Left kidney (tissue), 2 donors: ENCODE results near the gene FLT4. TPM values are rescaled to one million over a fixed set of nuclear protein-coding genes. Genes with fewer than 3 reads are reported as not detected.

Source experiments
- DNase-seq: peaks from one replicate; pipeline ENCODE4 v3.0.0-alpha.2; 2013
- polyA plus RNA-seq: library from polyadenylated mRNA; unstranded; fragments of 120-200 nt; gene quantifications from one replicate; pipeline ENCODE4 v1.2.1, GENCODE V29; 2013; ENCODE audit not compliant: insufficient read length

The FLT4 gene
- polyA plus RNA-seq, 1 donor = 23.6 TPM

DNA sequence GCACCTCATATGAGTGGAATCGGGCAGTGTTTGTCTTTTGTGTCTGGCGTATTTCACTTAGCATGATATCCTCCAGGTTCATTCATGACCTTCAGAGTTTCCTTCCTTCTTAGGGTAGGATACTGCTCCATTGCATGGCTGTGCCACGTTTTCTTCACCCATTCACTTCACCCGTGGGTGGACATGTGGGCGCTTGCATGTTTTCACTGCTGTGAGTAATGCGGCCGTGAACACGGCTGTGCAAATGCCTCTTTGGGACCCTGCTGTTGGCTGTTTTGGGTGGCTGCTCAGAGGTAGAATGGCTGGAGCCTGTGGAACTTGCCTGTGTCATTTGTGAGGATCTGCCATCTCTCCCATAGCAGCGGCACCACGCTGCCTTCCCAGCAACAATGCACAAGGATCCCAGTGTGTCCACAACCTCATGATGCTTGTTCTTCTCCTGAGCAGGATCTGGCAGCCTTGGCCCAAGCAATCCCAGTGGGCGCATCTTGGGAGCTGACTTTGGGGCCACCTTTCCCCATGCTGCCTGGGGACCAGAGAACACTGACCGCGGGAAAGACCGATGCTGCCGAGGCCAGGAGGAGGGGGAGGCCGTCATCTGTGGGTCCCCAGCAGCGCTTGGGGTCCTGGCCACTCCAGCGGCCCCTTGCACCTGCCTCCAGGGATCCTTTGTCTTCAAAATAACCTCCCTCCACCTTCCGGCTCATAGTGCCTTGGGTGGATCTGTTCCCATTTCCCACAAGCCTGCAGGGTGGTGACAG lies 55.8 kb downstream of the FLT4 start:
- no peak for DNase-seq

DNA sequence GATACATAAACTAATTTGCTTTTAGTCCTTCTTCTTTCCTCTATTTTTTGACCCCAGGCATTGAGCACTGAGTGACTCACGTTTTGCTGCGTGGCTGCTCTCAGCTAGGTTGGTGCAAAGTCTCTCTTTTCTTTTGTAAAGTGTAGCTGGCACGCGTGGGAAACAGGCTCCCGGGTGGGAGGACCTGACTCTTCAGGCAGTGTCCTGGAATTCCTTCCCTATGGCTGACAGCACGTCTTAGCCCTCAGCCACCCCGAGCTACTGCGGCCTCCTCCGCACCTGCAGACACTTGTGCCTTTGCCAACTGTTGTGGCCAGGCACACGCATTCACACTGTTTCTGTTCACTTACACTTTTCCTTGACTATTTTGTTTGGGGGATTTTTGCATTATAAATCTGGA lies 57.2 kb downstream of the FLT4 start:
- no peak for DNase-seq

DNA sequence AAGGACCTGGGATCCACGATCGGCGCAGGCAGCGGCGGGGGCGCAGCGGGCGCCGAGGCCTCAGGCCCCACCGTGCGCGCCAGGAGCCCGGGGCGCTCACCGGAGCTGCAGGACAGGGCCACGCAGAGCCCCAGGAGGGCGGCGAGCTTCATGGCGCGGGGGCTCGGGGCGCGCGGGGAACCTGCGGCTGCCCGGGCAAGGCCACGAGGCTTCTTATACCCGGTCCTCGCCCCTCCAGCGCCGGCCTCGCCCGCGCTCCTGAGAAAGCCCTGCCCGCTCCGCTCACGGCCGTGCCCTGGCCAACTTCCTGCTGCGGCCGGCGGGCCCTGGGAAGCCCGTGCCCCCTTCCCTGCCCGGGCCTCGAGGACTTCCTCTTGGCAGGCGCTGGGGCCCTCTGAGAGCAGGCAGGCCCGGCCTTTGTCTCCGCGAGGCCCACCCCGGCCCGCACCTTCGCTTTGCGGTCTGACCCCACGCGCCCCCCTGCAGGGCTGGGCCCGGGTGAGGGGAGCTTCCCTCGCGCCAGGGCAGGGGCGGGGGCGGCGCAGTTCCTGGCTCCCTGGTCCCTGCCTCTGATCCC lies 58.0 kb downstream of the FLT4 start, which contains the start of gene SCGB3A1:
SCGB3A1 (minus strand) TSS at position 189 of the 577 bp plus-strand sequence; CDS start at position 152, 37 bp downstream.
- no peak for DNase-seq

DNA sequence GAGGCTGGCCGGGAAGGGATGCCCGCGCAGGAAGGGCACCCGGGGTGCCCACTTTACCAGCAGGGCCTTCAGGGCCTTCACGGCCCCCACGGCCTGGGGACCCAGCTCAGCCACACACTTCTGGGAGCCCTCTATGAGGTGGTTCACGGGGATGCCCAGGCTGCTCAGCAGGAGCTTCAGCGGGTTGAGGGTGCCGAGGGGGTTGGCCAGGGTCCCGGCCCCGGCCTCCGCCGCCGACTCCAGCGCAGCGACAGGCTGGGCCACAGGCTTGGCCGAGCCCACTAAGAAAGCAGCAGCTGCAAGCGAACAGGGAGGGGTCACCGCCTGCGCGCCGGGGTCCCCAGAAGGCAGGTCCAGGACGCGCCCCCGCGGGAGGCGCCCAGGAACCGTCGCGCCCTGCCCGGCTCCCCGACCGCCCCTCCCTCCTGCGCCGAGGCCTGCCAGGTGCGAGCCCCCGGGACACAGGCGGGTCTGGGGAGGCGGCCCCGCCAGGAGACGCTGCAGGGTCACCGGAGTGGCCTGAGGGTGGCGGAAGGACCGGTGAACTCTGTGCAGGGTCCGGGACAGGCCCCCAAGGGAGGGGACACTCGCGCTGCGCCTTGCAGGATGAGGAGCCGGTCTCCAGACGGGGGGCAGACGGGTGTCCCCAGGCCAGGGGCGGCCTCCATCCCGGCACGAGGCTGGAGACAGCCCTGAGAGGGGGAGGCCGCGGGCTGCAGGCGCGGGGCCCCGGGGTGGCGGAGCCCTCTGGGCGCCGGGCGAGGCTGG lies 58.7 kb downstream of the FLT4 start:
- no peak for DNase-seq

DNA sequence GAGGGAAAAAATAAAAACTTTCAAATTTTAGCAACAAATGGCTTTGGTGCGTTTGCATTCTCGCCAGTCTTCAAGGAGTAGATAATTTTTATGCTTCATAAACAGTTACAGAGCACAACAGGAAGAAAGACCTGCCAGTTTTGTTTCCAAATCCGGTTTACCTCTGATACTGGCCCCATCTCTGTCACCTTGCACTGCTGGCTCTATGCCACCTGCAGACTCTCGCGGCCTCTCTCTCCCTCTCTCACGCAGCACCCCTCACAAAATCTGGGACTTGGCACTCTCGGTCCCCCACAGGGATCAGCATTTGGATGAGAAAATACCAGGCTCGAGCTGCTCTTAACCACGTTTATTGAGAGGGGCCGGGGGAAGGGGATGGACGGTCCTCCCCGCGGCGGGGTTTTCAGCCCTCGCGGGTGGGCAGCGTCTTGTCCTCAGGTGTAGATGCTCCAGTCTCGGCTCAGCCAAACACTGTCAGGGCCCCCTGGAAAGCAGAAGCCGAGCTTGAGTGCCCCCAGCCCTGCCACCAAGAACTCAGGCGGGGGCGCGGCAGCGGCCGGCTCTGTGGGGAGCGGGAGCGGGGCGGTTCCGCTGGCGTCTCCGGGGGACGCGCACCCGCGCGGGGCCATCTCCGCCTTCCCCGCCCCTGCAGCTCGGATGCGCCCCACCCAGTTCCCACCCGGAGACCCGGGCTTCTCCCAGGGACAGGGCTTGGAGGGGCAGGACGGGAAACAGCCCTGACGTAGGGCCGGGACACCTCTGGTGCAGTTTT lies 59.4 kb downstream of the FLT4 start:
- no peak for DNase-seq

DNA sequence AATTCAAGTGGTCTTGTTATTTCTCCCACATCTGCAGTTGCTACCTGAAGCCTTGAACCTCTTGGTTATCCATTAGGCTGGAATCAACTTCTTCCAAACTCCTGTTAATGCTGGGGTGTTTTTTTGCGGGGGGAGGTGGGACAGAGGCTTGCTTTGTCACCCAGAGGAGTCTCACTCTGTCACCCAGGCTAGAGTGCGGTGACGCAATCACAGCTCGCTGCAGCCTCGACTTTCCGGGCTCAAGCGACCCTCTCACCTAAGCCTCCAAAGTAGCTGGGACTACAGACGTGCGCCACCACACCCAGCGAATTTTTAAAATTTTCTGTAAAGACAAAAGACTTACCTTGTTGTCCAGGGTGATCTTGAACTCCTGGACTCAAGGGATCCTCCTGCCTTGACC lies 62.5 kb downstream of the FLT4 start:
- no peak for DNase-seq

DNA sequence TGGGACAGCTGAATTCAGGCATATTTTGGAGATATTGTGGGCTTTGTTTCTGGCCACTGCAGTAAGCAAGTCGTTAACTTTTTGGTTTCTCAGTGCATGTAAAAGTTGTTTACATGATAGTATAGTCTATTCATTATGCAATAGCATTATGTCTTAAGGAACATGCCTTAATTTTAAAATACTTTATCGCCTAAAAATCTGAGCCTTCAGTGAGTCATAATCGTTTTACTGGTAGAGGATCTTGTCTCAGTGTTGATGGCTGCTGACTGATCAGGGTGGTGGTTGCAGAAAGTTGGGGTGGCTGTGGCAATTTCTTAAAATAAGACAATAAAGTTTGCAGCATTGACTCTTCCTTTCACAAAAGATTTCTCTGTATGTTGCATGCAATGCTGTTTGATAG lies 63.2 kb downstream of the FLT4 start:
- DNase-seq = no peak

DNA sequence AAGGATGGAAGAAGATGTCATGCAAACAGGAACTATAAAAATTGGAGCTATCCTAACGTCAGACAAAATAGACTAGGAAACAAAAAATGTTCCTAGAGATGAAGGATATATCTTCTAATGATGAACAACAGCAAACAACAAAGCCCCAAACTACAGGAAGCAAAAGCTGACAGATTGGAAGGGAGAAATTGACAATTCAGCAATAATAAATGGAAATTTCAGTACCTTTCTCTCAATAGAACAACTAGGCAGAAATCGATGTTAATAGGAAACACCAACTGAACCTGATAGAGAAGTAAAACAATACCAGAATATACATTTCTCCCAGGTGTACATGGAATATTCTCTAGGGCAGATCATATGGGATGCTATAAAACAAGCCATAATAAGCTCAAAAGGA lies 65.7 kb downstream of the FLT4 start:
- DNase-seq = no peak

DNA sequence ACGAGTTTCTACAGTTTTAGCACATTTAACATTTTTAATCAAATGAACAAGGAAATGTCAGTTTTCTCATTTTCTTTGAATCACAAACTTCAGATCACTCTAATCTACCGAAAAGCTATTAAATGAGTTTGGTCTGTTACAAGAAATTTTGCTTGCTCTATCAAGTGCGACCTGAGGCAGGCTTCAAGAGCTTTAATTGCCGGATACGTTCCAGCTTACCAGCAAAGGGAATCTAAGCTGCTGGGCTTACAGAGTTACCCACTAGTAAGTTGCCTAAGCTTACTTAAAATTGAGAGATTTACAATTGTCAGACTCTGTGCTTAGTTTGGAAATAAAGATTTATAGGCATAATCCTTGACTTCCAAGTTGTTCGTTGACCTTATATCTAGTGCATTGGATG lies 68.7 kb downstream of the FLT4 start:
- no peak for DNase-seq

DNA sequence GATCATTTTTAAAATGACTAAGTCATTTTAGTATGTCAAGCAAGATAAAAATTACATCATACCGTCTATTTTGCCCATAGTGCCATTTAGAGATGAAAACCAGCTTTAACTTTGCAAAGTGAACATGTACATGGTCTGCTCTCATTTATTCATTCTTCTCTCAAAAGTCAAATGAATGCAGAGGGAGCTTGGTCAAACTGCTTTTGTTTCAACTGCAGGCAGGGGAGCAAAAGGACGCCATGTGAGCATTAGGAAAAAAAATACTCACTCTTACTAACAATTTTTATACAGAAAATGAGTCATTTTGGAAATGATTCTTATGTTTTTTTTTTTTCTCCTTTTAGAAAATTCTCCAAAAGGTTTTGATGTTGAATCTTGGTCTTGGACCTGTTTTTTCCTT lies 73.8 kb downstream of the FLT4 start:
- DNase-seq = no peak

DNA sequence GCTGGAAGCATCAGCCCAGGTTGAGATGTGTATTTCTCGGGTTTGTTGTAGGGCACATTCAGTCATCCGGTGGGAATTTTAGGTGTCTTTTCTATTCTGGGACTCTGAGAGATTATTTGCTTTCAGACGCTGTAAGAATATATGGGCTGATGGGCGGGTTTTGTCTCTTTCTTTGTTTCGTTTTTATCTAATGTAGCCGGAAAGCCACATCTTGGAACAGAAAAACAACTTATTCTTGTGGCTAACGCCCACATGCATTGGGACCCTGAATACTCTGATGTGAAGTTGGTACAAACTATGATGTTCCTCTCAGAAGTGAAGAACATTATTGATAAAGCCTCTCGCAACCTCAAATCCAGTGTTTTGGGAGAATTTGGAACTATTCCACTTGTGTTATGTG lies 80.5 kb downstream of the FLT4 start:
- DNase-seq = no peak

DNA sequence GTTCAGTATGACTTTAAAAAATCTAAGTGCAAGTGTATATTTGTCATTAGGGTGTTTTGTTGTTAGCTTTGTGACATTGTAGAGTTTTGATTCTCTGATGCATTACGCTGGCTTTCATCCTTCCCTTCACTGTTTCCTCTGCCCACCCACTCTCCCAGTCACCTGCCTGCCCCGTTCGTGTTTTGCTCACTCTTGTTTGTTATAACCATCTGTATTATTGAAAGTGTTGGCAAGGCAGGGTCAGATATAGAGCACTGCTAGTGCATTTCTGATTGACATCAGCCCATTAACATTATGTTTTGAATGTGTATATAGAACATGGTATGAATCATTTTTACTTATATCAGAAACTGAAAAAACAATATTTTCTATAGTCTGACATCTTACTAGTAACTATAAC lies 85.4 kb downstream of the FLT4 start:
- no peak for DNase-seq

DNA sequence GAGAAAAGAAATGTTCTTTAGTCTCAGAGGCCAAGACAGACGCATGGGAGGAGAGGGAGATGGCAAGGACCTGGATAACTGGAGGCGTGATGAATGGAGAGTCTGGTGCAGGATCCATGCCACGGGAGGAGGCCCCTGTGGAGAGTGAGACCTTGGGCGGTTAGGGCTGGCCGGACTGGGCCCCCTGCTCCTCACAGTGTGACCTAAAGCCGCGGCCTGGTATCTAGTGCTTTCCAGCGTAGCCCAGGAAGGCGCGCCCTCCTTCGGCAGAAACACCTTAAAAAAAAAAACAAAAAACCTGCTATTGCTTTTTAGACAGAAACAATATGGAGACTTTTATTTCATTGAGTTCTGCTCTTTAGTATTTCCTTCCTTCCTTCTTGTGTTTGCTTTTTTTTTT lies 91.2 kb downstream of the FLT4 start:
- DNase-seq = no peak

DNA sequence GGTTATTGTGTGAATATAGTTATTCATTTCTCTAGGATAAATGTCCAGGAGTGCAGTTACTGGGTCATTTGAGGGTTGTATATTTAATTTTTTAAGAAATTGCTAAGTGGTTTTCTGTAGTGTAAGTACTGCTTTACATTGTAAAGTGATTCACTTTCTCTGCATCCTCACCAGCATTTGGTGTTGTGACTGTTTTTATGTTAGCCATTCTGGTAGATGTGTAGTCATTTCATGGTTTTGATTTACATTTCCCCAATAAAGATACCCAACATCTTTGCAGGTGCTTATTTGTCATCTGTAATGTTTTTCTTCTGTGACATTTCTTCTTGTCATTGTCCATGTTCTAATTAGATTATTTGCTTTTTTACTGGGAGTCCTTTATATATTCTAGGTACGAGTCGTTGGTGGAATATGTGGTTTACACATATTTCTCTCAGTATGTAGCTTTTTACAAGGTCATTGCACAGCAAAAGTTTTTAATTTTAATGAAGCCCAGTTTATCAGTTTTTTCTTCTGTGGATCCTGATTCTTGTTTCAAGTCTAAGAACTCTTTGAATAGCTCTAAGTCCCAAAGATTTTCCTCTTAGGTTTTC lies 92.1 kb downstream of the FLT4 start:
- DNase-seq = no peak

DNA sequence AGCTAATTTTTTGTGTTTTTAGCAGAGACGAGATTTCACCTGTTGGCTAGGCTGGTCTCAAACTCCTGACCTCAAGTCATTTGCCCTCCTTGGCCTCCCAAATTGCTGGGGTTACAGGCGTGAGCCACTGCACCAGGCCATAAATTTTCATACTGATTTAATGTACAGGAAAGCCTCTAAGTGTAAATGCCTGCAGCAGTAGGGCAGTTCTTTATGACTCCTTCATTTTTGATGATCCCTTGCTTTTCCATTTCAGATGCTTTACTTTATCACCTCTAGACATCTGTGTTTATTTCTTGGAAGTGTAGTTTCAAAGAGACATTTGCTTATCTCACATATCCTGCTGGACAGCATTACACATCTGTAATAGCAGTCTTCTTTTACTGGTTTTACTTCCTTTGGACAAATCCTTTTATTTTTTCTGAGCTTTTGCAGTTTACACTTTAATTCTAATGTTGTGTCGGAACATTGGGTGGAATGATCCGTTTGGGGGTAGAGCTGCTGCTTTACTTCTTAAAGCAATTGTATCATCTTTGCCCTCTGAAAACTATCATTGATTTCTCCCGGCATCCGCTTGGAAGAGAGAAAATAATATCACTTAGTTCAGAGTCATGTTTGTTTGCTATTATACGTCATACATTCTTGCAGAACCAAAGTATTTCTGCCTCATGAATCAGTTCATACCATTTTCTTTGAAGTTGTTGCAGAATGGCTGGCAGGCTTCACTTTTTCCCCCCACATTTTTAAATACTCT lies 94.1 kb downstream of the FLT4 start:
- DNase-seq = no peak

DNA sequence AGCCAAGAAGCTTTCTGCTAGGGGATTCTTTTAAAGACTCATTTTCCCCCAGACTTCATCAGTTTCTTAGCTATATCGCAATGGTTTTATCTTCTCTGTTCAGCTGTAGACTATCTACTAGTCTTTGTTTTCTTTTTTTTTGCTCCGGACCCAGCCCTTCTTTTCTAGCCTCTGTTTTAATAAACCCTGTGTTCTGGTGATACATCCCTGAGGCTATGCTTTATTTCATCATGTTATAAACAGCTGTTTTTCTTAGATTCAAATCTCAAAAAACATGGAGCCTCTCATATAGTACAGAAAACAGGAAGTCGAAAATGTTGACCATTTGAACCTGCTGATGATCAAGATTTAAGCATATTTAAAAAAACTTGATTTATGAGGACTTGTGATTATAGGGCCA lies 95.9 kb downstream of the FLT4 start:
- DNase-seq = no peak

Other genes starting within 250 kb of the FLT4 start
- gene CNOT6, start 155.2 kb downstream of the FLT4 start, polyA plus RNA-seq = 74.4 TPM
- gene SCGB3A1, start 58.1 kb downstream of the FLT4 start, polyA plus RNA-seq = not detected
- gene OR2Y1, start 90.5 kb upstream of the FLT4 start, polyA plus RNA-seq = not detected
- gene MGAT1, start 153.2 kb upstream of the FLT4 start, polyA plus RNA-seq = 67.5 TPM
- 74.6 TPM for gene ZFP62, start 211.7 kb upstream of the FLT4 start, polyA plus RNA-seq
- 0.65 TPM for gene BTNL8, start 249.6 kb upstream of the FLT4 start, polyA plus RNA-seq